HEK293T (cell line): Measurements from ENCODE around the gene ERBB4.

Source experiments
- ARNT ChIP-seq: fragments of 450-650 bp; IDR thresholded peaks from 2 replicates; pipeline ENCODE4 v1.6.1; 2017; ENCODE audit warnings: mild to moderate bottlenecking
- ELF4 ChIP-seq: fragments of 450-650 bp; IDR thresholded peaks from 2 replicates; pipeline ENCODE4 v1.6.1; 2017; ENCODE audit warnings: antibody characterized with exemption
- FOXA1 ChIP-seq: fragments of 450-650 bp; IDR thresholded peaks from 2 replicates; pipeline ENCODE4 v1.6.1; 2016; ENCODE audit warnings: mild to moderate bottlenecking
- HDGF ChIP-seq: fragments of 450-650 bp; IDR thresholded peaks from 2 replicates; pipeline ENCODE4 v1.6.1; 2017; ENCODE audit warnings: antibody characterized with exemption, borderline replicate concordance
- L3MBTL2 ChIP-seq: fragments of 450-650 bp; conservative IDR thresholded peaks from 2 replicates; pipeline ENCODE4 v1.6.1; 2016; ENCODE audit warnings: mild to moderate bottlenecking
- NFRKB ChIP-seq: fragments of 450-650 bp; IDR thresholded peaks from 2 replicates; pipeline ENCODE4 v1.6.1; 2016; ENCODE audit warnings: mild to moderate bottlenecking, moderate library complexity
- PKNOX1 ChIP-seq: fragments of 450-650 bp; IDR thresholded peaks from 2 replicates; pipeline ENCODE4 v1.6.1; 2016
- SP1 ChIP-seq: fragments of 450-650 bp; IDR thresholded peaks from 2 replicates; pipeline ENCODE4 v1.6.1; 2017

- TF ChIP-seq FOXA1 (no peak), L3MBTL2 (no peak), NFRKB (no peak), SP1 (no peak), ELF4 (no peak), ARNT (no peak), PKNOX1 (no peak), HDGF (no peak)
Measured at GRCh38 chr2:211534632-211535031, 1004.0 kb downstream of the ERBB4 start.
